22Rv1 (cell line): ENCODE data around the gene PITPNB.

ENCODE experiments used
- ZFX ChIP-seq: fragments of 450-650 bp; IDR thresholded peaks from 2 replicates; pipeline ENCODE4 v1.6.1; 2017; ENCODE audit warnings: antibody characterized with exemption, borderline replicate concordance
- TF ChIP-seq, protein P1 (sequence below): fragments of 450-650 bp; IDR thresholded peaks from 2 replicates; pipeline ENCODE4 v1.5.1; 2017; ENCODE audit warnings: mild to moderate bottlenecking

DNA sequence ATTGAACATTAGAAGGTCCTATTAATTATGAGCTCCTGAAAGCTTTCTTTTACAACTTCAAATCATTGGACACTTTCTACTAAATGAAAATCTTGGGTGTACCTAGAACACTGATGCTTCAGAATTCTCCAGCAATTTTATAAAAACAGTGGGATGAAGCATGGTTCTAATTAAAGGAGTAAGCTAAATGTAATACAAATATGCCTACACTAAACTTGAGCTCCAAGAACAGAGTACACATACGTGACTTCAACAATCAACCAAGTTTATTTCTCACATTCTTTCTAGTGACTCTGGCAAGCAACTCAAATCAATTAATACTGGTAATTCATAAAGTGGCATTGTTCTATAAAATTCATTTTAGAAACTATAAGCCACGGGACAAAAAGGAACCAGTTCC, 55.5 kb downstream of the PITPNB start:
- TF ChIP-seq, protein P1, sequence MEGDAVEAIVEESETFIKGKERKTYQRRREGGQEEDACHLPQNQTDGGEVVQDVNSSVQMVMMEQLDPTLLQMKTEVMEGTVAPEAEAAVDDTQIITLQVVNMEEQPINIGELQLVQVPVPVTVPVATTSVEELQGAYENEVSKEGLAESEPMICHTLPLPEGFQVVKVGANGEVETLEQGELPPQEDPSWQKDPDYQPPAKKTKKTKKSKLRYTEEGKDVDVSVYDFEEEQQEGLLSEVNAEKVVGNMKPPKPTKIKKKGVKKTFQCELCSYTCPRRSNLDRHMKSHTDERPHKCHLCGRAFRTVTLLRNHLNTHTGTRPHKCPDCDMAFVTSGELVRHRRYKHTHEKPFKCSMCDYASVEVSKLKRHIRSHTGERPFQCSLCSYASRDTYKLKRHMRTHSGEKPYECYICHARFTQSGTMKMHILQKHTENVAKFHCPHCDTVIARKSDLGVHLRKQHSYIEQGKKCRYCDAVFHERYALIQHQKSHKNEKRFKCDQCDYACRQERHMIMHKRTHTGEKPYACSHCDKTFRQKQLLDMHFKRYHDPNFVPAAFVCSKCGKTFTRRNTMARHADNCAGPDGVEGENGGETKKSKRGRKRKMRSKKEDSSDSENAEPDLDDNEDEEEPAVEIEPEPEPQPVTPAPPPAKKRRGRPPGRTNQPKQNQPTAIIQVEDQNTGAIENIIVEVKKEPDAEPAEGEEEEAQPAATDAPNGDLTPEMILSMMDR, result no peak
- no peak for TF ChIP-seq ZFX
